ENCODE results near the gene NISCH. TPM values are rescaled to one million over a fixed set of nuclear protein-coding genes. Genes with fewer than 3 reads are reported as not detected.
A peak's percentile ranks its signal among the peaks of the same experiment; 100 is the strongest.

The NISCH gene
- 58.8 TPM for polyA plus RNA-seq (2013, experiment 1 of 2)
- 58.4 TPM for polyA plus RNA-seq (2013, experiment 2 of 2)

DNA sequence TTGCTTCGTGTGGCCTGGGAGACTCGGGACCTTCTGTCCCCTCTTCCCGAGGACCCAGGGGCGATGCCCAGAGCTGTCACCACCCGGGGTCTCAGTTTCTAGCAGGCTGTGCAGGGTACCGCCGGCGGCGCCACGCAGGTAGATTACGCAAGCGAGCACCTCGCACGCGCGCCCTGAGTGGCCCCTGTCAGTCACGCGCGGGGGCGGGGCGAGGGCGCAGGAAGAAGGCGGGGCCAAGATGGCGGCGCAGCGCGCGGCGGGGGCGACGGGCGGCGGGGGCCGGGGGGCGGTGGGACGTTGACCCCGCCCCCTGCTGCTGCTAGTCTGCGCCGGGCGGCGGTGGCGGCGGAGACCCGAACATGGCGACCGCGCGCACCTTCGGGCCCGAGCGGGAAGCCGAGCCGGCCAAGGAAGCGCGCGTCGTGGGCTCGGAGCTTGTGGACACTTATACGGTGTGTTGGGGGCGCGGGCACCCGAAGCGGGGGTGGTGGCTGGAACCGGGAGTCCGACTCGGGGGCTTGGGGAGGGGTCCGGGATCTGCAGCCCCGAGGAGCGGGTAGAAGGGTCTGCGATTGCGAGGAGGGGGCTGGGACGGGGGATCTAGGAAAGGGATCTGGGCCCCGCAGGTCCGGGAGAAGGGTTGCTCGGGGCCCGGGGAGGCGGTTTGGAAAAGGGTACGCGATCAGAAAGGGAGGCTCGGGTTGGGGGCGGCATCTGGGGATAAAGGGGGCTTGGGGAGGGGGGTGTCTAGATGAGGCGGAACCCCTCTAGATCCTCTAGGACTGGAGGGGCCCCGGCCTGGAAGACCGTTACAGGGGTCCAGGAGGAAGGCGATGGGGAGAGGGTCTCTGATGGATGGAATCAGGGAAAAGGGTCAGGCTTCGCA, at the start of gene NISCH:
TSS of gene NISCH (plus strand) at position 322 of the 886 bp plus-strand sequence. CDS start at position 360, 38 bp downstream.
- no CpG with 5 or more reads among the region's 86 CpGs for WGBS, 2 donors (ENCODE audit: extremely low coverage in 2 of 2, insufficient read length in 2 of 2, insufficient replicate concordance in 1 of 2)
- peaks cover 12% of the 10 kb centered on the region for H3K79me1 ChIP-seq (ENCODE audit: low read depth, low read length)
- peak within 1 kb of the TSS; percentile 40 for H3K14ac ChIP-seq (ENCODE audit: low read length)
- H3K4ac ChIP-seq (ENCODE audit: low read length): no peak within 1 kb of the TSS
- H2BK5ac ChIP-seq (ENCODE audit: low read length): peak within 1 kb of the TSS; percentile 14
- H2BK12ac ChIP-seq (ENCODE audit: low read length): peak within 1 kb of the TSS; percentile 8
- H4K91ac ChIP-seq (ENCODE audit: low read depth, low read length, poor library complexity): no peak within 1 kb of the TSS
- H2BK15ac ChIP-seq (ENCODE audit: low read length): peak within 1 kb of the TSS; percentile 84
- DNase-seq (ENCODE audit: low spot score): peak; percentile 79
- H2AFZ ChIP-seq (ENCODE audit: low read length): peak within 1 kb of the TSS; percentile 98
- H3K27ac ChIP-seq (replicated peaks; ENCODE audit: low read length): peak within 1 kb of the TSS; percentile 60
- H3K4me1 ChIP-seq (ENCODE audit: control insufficient read depth in 2 of 2, insufficient read depth in 1 of 2, low read depth in 1 of 2, low read length in 2 of 2): peaks cover 37 to 39% of the 10 kb centered on the region in 2 donors
- peaks cover 17 to 37% of the 10 kb centered on the region in 2 donors for H3K36me3 ChIP-seq (replicated peaks in 1 of 2; ENCODE audit: control insufficient read depth in 2 of 2, insufficient read depth in 2 of 2, low read length in 2 of 2)
- no peaks in the 10 kb centered on the region for H3K9me3 ChIP-seq (replicated peaks in 1 of 2; ENCODE audit: control insufficient read depth in 2 of 2, insufficient read depth in 1 of 2, low read depth in 1 of 2, low read length in 2 of 2)
- H3K23ac ChIP-seq (ENCODE audit: low read depth, low read length, poor library complexity): peak within 1 kb of the TSS; percentile 80
- peak within 1 kb of the TSS; percentile 72 for H3K4me2 ChIP-seq (ENCODE audit: insufficient read depth, low read length, poor library complexity, severe bottlenecking)
- no peaks in the 10 kb centered on the region for H3K27me3 ChIP-seq (ENCODE audit: control insufficient read depth in 3 of 3, insufficient read depth in 3 of 3, low read depth in 1 of 3, low read length in 3 of 3)
- peak within 1 kb of the TSS; percentile 98 for H3K18ac ChIP-seq (ENCODE audit: low read length)
- H2AK5ac ChIP-seq (ENCODE audit: low read depth, low read length): peak within 1 kb of the TSS; percentile 79
- peak within 1 kb of the TSS; percentile 33 for H4K8ac ChIP-seq (ENCODE audit: low read depth, low read length)
- H2BK120ac ChIP-seq (ENCODE audit: low read depth, low read length): no peak within 1 kb of the TSS
- peak within 1 kb of the TSS; percentile 96 for H3K9ac ChIP-seq (ENCODE audit: low read depth, low read length, poor library complexity)
- H3K4me3 ChIP-seq (ENCODE audit: low read length in 2 of 2): peak within 1 kb of the TSS; percentile 82 to 95

DNA sequence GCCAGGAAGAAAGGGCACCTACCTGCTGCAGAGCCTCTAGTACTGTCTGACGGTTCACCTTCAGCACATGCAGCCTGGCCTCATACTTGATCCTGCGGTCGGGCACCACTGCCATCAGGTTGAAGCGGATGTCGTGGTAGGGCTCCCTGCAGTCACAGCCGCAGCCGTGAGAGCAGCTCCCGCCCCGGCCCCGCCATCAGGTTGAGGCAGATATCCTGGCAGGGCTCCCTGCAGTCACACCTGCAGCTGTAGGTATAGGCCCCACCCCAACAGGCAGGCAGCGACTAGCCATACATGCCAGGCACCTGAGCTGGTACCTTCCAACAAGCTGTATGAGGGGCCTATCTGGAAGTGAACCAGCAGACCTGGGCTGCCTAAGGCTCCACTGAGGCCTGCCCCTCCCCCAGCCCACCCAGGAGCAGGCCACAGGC, 49.2 kb upstream of the NISCH start:
- no peaks in the 10 kb centered on the region for H3K27me3 ChIP-seq (ENCODE audit: control insufficient read depth in 3 of 3, insufficient read depth in 3 of 3, low read depth in 1 of 3, low read length in 3 of 3)
- no peak overlapping the region for H3K4me3 ChIP-seq (ENCODE audit: low read length in 2 of 2)
- H3K14ac ChIP-seq (ENCODE audit: low read length): no peak overlapping the region
- no peak overlapping the region for H4K91ac ChIP-seq (ENCODE audit: low read depth, low read length, poor library complexity)
- H2AK5ac ChIP-seq (ENCODE audit: low read depth, low read length): no peak overlapping the region
- no peak overlapping the region for H2BK15ac ChIP-seq (ENCODE audit: low read length)
- no peak overlapping the region for H3K4ac ChIP-seq (ENCODE audit: low read length)
- no peak overlapping the region for H3K9ac ChIP-seq (ENCODE audit: low read depth, low read length, poor library complexity)
- H2BK5ac ChIP-seq (ENCODE audit: low read length): no peak overlapping the region
- no peak overlapping the region for H3K4me2 ChIP-seq (ENCODE audit: insufficient read depth, low read length, poor library complexity, severe bottlenecking)
- H2BK12ac ChIP-seq (ENCODE audit: low read length): no peak overlapping the region
- H3K23ac ChIP-seq (ENCODE audit: low read depth, low read length, poor library complexity): no peak overlapping the region
- H3K27ac ChIP-seq (replicated peaks; ENCODE audit: low read length): no peak overlapping the region
- no peak overlapping the region for H2BK120ac ChIP-seq (ENCODE audit: low read depth, low read length)
- H3K4me1 ChIP-seq (ENCODE audit: control insufficient read depth in 2 of 2, insufficient read depth in 1 of 2, low read depth in 1 of 2, low read length in 2 of 2): peaks cover 8 to 9% of the 10 kb centered on the region in 2 donors
- DNase-seq (ENCODE audit: low spot score): no peak
- H3K9me3 ChIP-seq (replicated peaks in 1 of 2; ENCODE audit: control insufficient read depth in 2 of 2, insufficient read depth in 1 of 2, low read depth in 1 of 2, low read length in 2 of 2): no peaks in the 10 kb centered on the region
- no peak overlapping the region for H2AFZ ChIP-seq (ENCODE audit: low read length)
- H3K18ac ChIP-seq (ENCODE audit: low read length): no peak overlapping the region
- H3K79me1 ChIP-seq (ENCODE audit: low read depth, low read length): peaks cover 20% of the 10 kb centered on the region
- H4K8ac ChIP-seq (ENCODE audit: low read depth, low read length): peak overlapping the region; percentile 57
- WGBS, 2 donors (ENCODE audit: extremely low coverage in 2 of 2, insufficient read length in 2 of 2, insufficient replicate concordance in 1 of 2): no CpG with 5 or more reads among the region's 11 CpGs
- peaks cover 65 to 75% of the 10 kb centered on the region in 2 donors for H3K36me3 ChIP-seq (replicated peaks in 1 of 2; ENCODE audit: control insufficient read depth in 2 of 2, insufficient read depth in 2 of 2, low read length in 2 of 2)

DNA sequence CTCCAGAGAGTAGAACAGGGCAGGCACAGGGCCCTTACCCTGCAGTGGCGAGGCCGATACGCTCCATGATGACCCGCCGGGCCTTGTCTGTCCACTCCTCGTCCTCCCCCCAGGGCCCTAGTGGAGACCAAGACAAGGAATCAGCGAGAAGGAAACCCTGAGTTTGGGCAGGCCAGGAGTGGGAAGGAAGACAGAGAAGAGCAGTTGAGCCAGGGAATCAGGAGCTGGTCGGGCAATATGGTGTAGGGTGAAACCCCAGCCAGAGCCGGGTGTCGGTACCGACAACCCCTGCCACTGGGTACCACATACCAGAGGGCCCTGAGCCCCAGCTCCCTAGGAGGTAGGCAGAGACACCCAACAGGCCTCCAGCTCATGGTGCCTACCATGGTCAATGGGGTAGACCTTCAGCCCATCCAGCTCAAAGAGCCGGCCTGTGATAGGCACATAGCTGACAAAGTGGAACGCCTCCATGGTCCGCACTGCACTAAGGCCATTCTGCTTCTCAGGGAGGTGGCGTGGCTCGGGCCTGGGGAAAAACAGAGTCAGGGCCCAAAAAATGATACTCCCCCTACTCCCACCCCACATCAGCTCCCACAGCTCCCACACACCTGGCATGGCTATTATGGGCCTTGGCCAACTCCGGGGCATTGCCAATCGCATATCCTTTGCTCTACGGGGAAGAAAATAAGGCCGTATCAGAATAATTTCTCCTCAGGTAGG, 48.5 kb upstream of the NISCH start:
- Histone ChIP-seq H3K4me3 (ENCODE audit: low read length in 2 of 2) (no peak overlapping the region), H3K9ac (ENCODE audit: low read depth, low read length, poor library complexity) (no peak overlapping the region), H3K27me3 (ENCODE audit: control insufficient read depth in 3 of 3, insufficient read depth in 3 of 3, low read depth in 1 of 3, low read length in 3 of 3) (no peaks in the 10 kb centered on the region), H3K4me2 (ENCODE audit: insufficient read depth, low read length, poor library complexity, severe bottlenecking) (no peak overlapping the region), H3K18ac (ENCODE audit: low read length) (no peak overlapping the region), H2BK15ac (ENCODE audit: low read length) (no peak overlapping the region), H2BK5ac (ENCODE audit: low read length) (no peak overlapping the region), H3K4ac (ENCODE audit: low read length) (no peak overlapping the region), H2AFZ (ENCODE audit: low read length) (no peak overlapping the region), H3K9me3 (replicated peaks in 1 of 2; ENCODE audit: control insufficient read depth in 2 of 2, insufficient read depth in 1 of 2, low read depth in 1 of 2, low read length in 2 of 2) (no peaks in the 10 kb centered on the region), H3K23ac (ENCODE audit: low read depth, low read length, poor library complexity) (no peak overlapping the region), H3K14ac (ENCODE audit: low read length) (no peak overlapping the region), H2BK120ac (ENCODE audit: low read depth, low read length) (no peak overlapping the region), H3K4me1 (ENCODE audit: control insufficient read depth in 2 of 2, insufficient read depth in 1 of 2, low read depth in 1 of 2, low read length in 2 of 2) (peaks cover 14 to 16% of the 10 kb centered on the region in 2 donors), H3K27ac (replicated peaks; ENCODE audit: low read length) (no peak overlapping the region), H3K79me1 (ENCODE audit: low read depth, low read length) (peaks cover 20% of the 10 kb centered on the region), H4K8ac (ENCODE audit: low read depth, low read length) (no peak overlapping the region), H3K36me3 (replicated peaks in 1 of 2; ENCODE audit: control insufficient read depth in 2 of 2, insufficient read depth in 2 of 2, low read length in 2 of 2) (peaks cover 59 to 68% of the 10 kb centered on the region in 2 donors), H4K91ac (ENCODE audit: low read depth, low read length, poor library complexity) (no peak overlapping the region), H2AK5ac (ENCODE audit: low read depth, low read length) (no peak overlapping the region), H2BK12ac (ENCODE audit: low read length) (no peak overlapping the region)
- WGBS, 2 donors (ENCODE audit: extremely low coverage in 2 of 2, insufficient read length in 2 of 2, insufficient replicate concordance in 1 of 2): no CpG with 5 or more reads among the region's 20 CpGs
- DNase-seq (ENCODE audit: low spot score): no peak

DNA sequence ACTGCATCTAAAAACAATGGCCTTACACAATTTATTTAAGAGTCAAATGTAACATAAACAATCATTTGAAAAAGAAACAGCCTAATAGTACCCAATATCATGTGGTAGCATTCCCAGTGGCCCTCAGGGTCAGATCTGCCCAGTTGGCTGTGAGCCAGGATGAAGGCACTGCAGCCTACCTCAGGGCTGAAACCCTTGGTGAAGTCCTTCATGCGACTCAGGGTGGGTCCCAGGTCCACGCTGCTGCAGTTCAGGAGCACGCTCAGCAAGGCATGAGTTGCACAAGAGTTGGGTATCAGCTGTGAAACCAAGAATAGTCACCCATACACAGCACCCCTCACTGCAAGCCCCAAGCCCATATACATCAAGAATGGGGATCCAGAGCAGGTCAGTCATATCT, 47.6 kb upstream of the NISCH start:
- Histone ChIP-seq H2BK120ac (ENCODE audit: low read depth, low read length) (no peak overlapping the region), H2AK5ac (ENCODE audit: low read depth, low read length) (no peak overlapping the region), H3K23ac (ENCODE audit: low read depth, low read length, poor library complexity) (no peak overlapping the region), H3K4me2 (ENCODE audit: insufficient read depth, low read length, poor library complexity, severe bottlenecking) (no peak overlapping the region), H2BK12ac (ENCODE audit: low read length) (no peak overlapping the region), H3K27ac (replicated peaks; ENCODE audit: low read length) (no peak overlapping the region), H3K27me3 (ENCODE audit: control insufficient read depth in 3 of 3, insufficient read depth in 3 of 3, low read depth in 1 of 3, low read length in 3 of 3) (no peaks in the 10 kb centered on the region), H3K36me3 (replicated peaks in 1 of 2; ENCODE audit: control insufficient read depth in 2 of 2, insufficient read depth in 2 of 2, low read length in 2 of 2) (peaks cover 51 to 60% of the 10 kb centered on the region in 2 donors), H2BK15ac (ENCODE audit: low read length) (no peak overlapping the region), H3K79me1 (ENCODE audit: low read depth, low read length) (peaks cover 20% of the 10 kb centered on the region), H2AFZ (ENCODE audit: low read length) (no peak overlapping the region), H3K4ac (ENCODE audit: low read length) (no peak overlapping the region), H3K9ac (ENCODE audit: low read depth, low read length, poor library complexity) (no peak overlapping the region), H3K18ac (ENCODE audit: low read length) (no peak overlapping the region), H3K9me3 (replicated peaks in 1 of 2; ENCODE audit: control insufficient read depth in 2 of 2, insufficient read depth in 1 of 2, low read depth in 1 of 2, low read length in 2 of 2) (no peaks in the 10 kb centered on the region), H2BK5ac (ENCODE audit: low read length) (no peak overlapping the region), H4K91ac (ENCODE audit: low read depth, low read length, poor library complexity) (no peak overlapping the region), H4K8ac (ENCODE audit: low read depth, low read length) (no peak overlapping the region), H3K4me1 (ENCODE audit: control insufficient read depth in 2 of 2, insufficient read depth in 1 of 2, low read depth in 1 of 2, low read length in 2 of 2) (peaks cover 14 to 20% of the 10 kb centered on the region in 2 donors), H3K4me3 (ENCODE audit: low read length in 2 of 2) (peak overlapping the region in 1 of 2 donors; percentile 2), H3K14ac (ENCODE audit: low read length) (no peak overlapping the region)
- DNase-seq (ENCODE audit: low spot score): no peak
- no CpG with 5 or more reads among the region's 3 CpGs for WGBS, 2 donors (ENCODE audit: extremely low coverage in 2 of 2, insufficient read length in 2 of 2, insufficient replicate concordance in 1 of 2)

Data from neuronal stem cell (in vitro differentiated cells).